Measurements from ENCODE around the gene TRIM56.
"Not testable (repeated sequence)": the region's sequence is repeated elsewhere in the genome, so short reads cannot be mapped to it uniquely, and the experiment has no call there.

TRIM56 gene

GRCh38 chr7:101113836-101114235, 28.6 kb downstream of the TRIM56 start:
- in situ Hi-C loops (cut with MboI; ENCODE audit: low sequenced_read_pairs, unreplicated experiment) = no loop called here
- no peak for DNase-seq (ENCODE audit: low spot score)
- TF ChIP-seq CTCF (IDR thresholded peaks at IDR 0.05; ENCODE audit: borderline replicate concordance, control extremely low read depth, extremely low read depth, insufficient read depth, missing control alignments) = no peak

- DNase-seq (ENCODE audit: low spot score) = no peak
- TF ChIP-seq CTCF (IDR thresholded peaks at IDR 0.05; ENCODE audit: borderline replicate concordance, control extremely low read depth, extremely low read depth, insufficient read depth, missing control alignments) = no peak
- in situ Hi-C loops (cut with MboI; ENCODE audit: low sequenced_read_pairs, unreplicated experiment) = no loop called here
These were observed 29.2 kb downstream of the TRIM56 start for GRCh38 chr7:101114492-101114891.

GRCh38 chr7:101115215-101115614, 29.9 kb downstream of the TRIM56 start:
- in situ Hi-C loops (cut with MboI; ENCODE audit: low sequenced_read_pairs, unreplicated experiment) = no loop called here
- TF ChIP-seq CTCF (IDR thresholded peaks at IDR 0.05; ENCODE audit: borderline replicate concordance, control extremely low read depth, extremely low read depth, insufficient read depth, missing control alignments) = no peak
- no peak for DNase-seq (ENCODE audit: low spot score)

- no peak for TF ChIP-seq CTCF (IDR thresholded peaks at IDR 0.05; ENCODE audit: borderline replicate concordance, control extremely low read depth, extremely low read depth, insufficient read depth, missing control alignments)
- no peak for DNase-seq (ENCODE audit: low spot score)
- in situ Hi-C loops (cut with MboI; ENCODE audit: low sequenced_read_pairs, unreplicated experiment) = no loop called here
These were observed 31.6 kb downstream of the TRIM56 start for GRCh38 chr7:101116898-101117297.

- no peak for DNase-seq (ENCODE audit: low spot score)
- no peak for TF ChIP-seq CTCF (IDR thresholded peaks at IDR 0.05; ENCODE audit: borderline replicate concordance, control extremely low read depth, extremely low read depth, insufficient read depth, missing control alignments)
- in situ Hi-C loops (cut with MboI; ENCODE audit: low sequenced_read_pairs, unreplicated experiment) = no loop called here
These were observed 33.6 kb downstream of the TRIM56 start for GRCh38 chr7:101118856-101119255.

GRCh38 chr7:101119876-101120275, 34.6 kb downstream of the TRIM56 start:
- in situ Hi-C loops (cut with MboI; ENCODE audit: low sequenced_read_pairs, unreplicated experiment) = no loop called here
- no peak for DNase-seq (ENCODE audit: low spot score)
- TF ChIP-seq CTCF (IDR thresholded peaks at IDR 0.05; ENCODE audit: borderline replicate concordance, control extremely low read depth, extremely low read depth, insufficient read depth, missing control alignments) = no peak

- no peak for TF ChIP-seq CTCF (IDR thresholded peaks at IDR 0.05; ENCODE audit: borderline replicate concordance, control extremely low read depth, extremely low read depth, insufficient read depth, missing control alignments)
- in situ Hi-C loops (cut with MboI; ENCODE audit: low sequenced_read_pairs, unreplicated experiment) = no loop called here
- no peak for DNase-seq (ENCODE audit: low spot score)
These were observed 35.0 kb downstream of the TRIM56 start for GRCh38 chr7:101120315-101120714.

- DNase-seq (ENCODE audit: low spot score); in situ Hi-C loops (cut with MboI; ENCODE audit: low sequenced_read_pairs, unreplicated experiment): not testable (repeated sequence)
These were observed 36.3 kb downstream of the TRIM56 start for GRCh38 chr7:101121631-101121990.
